ENCODE data around the gene MYT1. TPM values are rescaled to one million over a fixed set of nuclear protein-coding genes. Genes with fewer than 3 reads are reported as not detected.

MYT1 gene
- total and polyA plus RNA-seq, 9 of the 15 experiments (the other 6 are each of a cell fraction or from before 2014, with no cell fraction given), result 0.02 to 0.12 (median 0.06) TPM; not detected in 4

DNA sequence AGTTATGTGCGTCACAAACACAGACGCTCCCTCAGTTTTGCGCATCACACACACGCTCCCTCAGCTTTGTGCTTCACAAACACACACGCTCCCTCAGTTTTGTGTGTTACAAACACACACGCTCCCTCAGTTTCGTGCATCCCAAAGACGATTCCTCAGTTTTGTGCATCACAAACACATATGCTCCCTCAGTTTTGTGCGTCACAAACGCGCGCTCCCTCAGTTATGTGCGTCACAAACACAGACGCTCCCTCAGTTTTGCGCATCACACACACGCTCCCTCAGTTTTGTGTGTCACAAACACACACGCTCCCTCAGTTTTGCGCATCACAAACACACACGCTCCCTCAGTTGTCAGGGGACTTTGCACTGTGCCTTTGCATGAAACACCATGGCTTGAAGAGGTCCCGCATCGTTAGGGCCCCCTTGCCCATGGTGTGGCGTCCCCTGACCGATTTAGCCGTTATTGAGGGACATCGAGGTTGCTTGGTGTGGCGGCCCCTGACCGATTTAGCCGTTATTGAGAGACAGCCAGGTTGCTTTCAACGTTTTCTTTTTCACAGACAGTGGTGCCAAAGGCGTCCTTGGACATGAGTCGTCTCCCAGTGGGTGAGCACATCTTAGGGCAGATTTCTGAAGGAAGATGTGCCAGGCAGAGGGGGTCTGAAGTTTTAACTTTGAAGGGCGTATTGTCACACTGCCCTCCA, 28.1 kb upstream of the MYT1 start:
- H3K9me3 ChIP-seq (replicated peaks; ENCODE audit: control insufficient read depth, insufficient read depth, low read depth, low read length), result no peaks in the 10 kb centered on the region
- intact Hi-C loops (cut with micrococcal nuclease), result no loop called here
- no TSS peak for BruUV-seq (replicated peaks)
- H3K27ac ChIP-seq (ENCODE audit: extremely low read depth, low read depth, low read length), result no peak overlapping the region
- no peaks in the 10 kb centered on the region for H3K36me3 ChIP-seq (ENCODE audit: control insufficient read depth, insufficient read depth, low read length)
- in situ Hi-C loops (cut with MboI), result no loop called here
- DNase-seq (ENCODE audit: extremely low read depth in 1 of 4, low spot score in 3 of 4) (no peak), ATAC-seq (no peak), FAIRE-seq (no peak)
- TF ChIP-seq ZNF785 (CRISPR knock-in tag; IDR thresholded peaks at IDR 0.05) (no peak), NKRF (IDR thresholded peaks at IDR 0.05; ENCODE audit: borderline replicate concordance) (no peak), CEBPZ (IDR thresholded peaks at IDR 0.05; ENCODE audit: borderline replicate concordance, low read depth, low read length) (no peak), JUND (IDR thresholded peaks at IDR 0.05; ENCODE audit: borderline replicate concordance, low read depth, low read length) (no peak), JUND (tag; IDR thresholded peaks at IDR 0.05; ENCODE audit: borderline replicate concordance, low read depth, low read length) (no peak), HMG20B (CRISPR knock-in tag; IDR thresholded peaks at IDR 0.05) (no peak), MED1 (CRISPR knock-in tag; IDR thresholded peaks at IDR 0.05; ENCODE audit: borderline replicate concordance) (no peak), SIRT6 (IDR thresholded peaks at IDR 0.05; ENCODE audit: low read depth, low read length) (no peak), ILK (tag; IDR thresholded peaks at IDR 0.05; ENCODE audit: borderline replicate concordance, low read depth) (no peak), GTF2A2 (tag; IDR thresholded peaks at IDR 0.05) (no peak), NEUROD1 (IDR thresholded peaks at IDR 0.05; ENCODE audit: borderline replicate concordance, low read depth, low read length, partially characterized antibody) (no peak), ZNF717 (CRISPR knock-in tag; IDR thresholded peaks at IDR 0.05) (no peak)
- TF ChIP-seq, protein P1, sequence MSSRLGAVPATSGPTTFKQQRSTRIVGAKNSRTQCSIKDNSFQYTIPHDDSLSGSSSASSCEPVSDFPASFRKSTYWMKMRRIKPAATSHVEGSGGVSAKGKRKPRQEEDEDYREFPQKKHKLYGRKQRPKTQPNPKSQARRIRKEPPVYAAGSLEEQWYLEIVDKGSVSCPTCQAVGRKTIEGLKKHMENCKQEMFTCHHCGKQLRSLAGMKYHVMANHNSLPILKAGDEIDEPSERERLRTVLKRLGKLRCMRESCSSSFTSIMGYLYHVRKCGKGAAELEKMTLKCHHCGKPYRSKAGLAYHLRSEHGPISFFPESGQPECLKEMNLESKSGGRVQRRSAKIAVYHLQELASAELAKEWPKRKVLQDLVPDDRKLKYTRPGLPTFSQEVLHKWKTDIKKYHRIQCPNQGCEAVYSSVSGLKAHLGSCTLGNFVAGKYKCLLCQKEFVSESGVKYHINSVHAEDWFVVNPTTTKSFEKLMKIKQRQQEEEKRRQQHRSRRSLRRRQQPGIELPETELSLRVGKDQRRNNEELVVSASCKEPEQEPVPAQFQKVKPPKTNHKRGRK (tag; IDR thresholded peaks at IDR 0.05), result no peak
- TF ChIP-seq, protein P2, sequence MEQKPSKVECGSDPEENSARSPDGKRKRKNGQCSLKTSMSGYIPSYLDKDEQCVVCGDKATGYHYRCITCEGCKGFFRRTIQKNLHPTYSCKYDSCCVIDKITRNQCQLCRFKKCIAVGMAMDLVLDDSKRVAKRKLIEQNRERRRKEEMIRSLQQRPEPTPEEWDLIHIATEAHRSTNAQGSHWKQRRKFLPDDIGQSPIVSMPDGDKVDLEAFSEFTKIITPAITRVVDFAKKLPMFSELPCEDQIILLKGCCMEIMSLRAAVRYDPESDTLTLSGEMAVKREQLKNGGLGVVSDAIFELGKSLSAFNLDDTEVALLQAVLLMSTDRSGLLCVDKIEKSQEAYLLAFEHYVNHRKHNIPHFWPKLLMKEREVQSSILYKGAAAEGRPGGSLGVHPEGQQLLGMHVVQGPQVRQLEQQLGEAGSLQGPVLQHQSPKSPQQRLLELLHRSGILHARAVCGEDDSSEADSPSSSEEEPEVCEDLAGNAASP (IDR thresholded peaks at IDR 0.05), result no peak
- H3K4me3 ChIP-seq, result no peak overlapping the region
- no peaks in the 10 kb centered on the region for H3K9me1 ChIP-seq (ENCODE audit: control insufficient read depth, insufficient read depth, low read length)
- H4K20me1 ChIP-seq (replicated peaks; ENCODE audit: control insufficient read depth, insufficient read depth, low read length), result no peaks in the 10 kb centered on the region
- H2AFZ ChIP-seq (ENCODE audit: low read depth, low read length), result no peak overlapping the region
- peaks cover 15 to 43% of the 10 kb centered on the region in 2 experiments for H3K27me3 ChIP-seq (ENCODE audit: control insufficient read depth in 2 of 2, insufficient read depth in 2 of 2, low read length in 2 of 2)
- no peak overlapping the region for H3K9ac ChIP-seq (ENCODE audit: insufficient read depth in 1 of 2, low read depth in 2 of 2, low read length in 2 of 2)
- no peaks in the 10 kb centered on the region for H3K79me2 ChIP-seq (ENCODE audit: control insufficient read depth, insufficient read depth, low read length)
- CTCF ChIA-PET (ENCODE audit: low intra/inter-chr PET ratio), result interaction anchor here (0.6 kb wide), 1 partner anchor 147 kb away, joined by 4 read pairs; no protein-coding TSS in a partner anchor
- no peaks in the 10 kb centered on the region; a peak in 1 of 5 replicates for H3K4me1 ChIP-seq (replicated peaks in 1 of 2; ENCODE audit: control insufficient read depth in 2 of 2, insufficient read depth in 2 of 2, low read length in 2 of 2)
- POLR2A ChIA-PET, result no interaction called here
- no peak overlapping the region for H3K4me2 ChIP-seq (ENCODE audit: insufficient read depth, low read length)
- 26% methylated on average over 32 of the region's 32 CpGs for WGBS (ENCODE audit: insufficient coverage, low coverage, missing lambda C conversion rate)
